ENCODE data around the gene ANKRD26. TPM values are rescaled to one million over a fixed set of nuclear protein-coding genes. Genes with fewer than 3 reads are reported as not detected.

Gene ANKRD26
- polyA plus RNA-seq, 1 of the 3 experiments (the other 2 are of a cell fraction): 1.0 TPM

- H3K4me3 ChIP-seq (ENCODE audit: low read depth in 2 of 2, low read length in 1 of 2): no peak overlapping the region
- 93% methylated on average over 4 of the region's 4 CpGs for WGBS (ENCODE audit: low lambda C conversion rate)
- H3F3A ChIP-seq (replicated peaks; ENCODE audit: insufficient read depth): no peaks in the 10 kb centered on the region
- no peak overlapping the region for H3K27ac ChIP-seq (ENCODE audit: low read depth in 2 of 2, low read length in 1 of 2)
- no peak for DNase-seq
- POLR2A ChIA-PET: no interaction called here
- CTCF ChIA-PET: no interaction called here
- TF ChIP-seq ZBTB33 (IDR thresholded peaks at IDR 0.05; ENCODE audit: borderline replicate concordance, low read depth) (no peak), MAX (IDR thresholded peaks at IDR 0.05; ENCODE audit: low read depth) (no peak), GABPA (IDR thresholded peaks at IDR 0.05; ENCODE audit: low read depth) (no peak), NFIC (IDR thresholded peaks at IDR 0.05; ENCODE audit: borderline replicate concordance) (no peak)
- H3K9me3 ChIP-seq: no peaks in the 10 kb centered on the region
- no peak overlapping the region for H2AFZ ChIP-seq (ENCODE audit: low read depth)
- no peaks in the 10 kb centered on the region for H3K4me1 ChIP-seq (ENCODE audit: control insufficient read depth in 1 of 2, insufficient read depth in 2 of 2, low read depth in 1 of 2, low read length in 1 of 2)
- no peak overlapping the region for H3K9ac ChIP-seq
- H4K20me1 ChIP-seq (ENCODE audit: insufficient read depth): no peaks in the 10 kb centered on the region
- H3K4me2 ChIP-seq: no peak overlapping the region
- no peaks in the 10 kb centered on the region for H3K36me3 ChIP-seq (replicated peaks in 1 of 2; ENCODE audit: control insufficient read depth in 1 of 2, insufficient read depth in 2 of 2, low read length in 1 of 2)
- H3K79me2 ChIP-seq (ENCODE audit: insufficient read depth): no peaks in the 10 kb centered on the region
- no peaks in the 10 kb centered on the region for H3K9me2 ChIP-seq
- H3K27me3 ChIP-seq (ENCODE audit: insufficient read depth): no peaks in the 10 kb centered on the region
Observed at GRCh38 chr10:26970667-26971066, 129.6 kb downstream of the ANKRD26 start.

- 73% methylated on average over 6 of the region's 6 CpGs for WGBS (ENCODE audit: low lambda C conversion rate)
- Histone ChIP-seq H3K27ac (ENCODE audit: low read depth in 2 of 2, low read length in 1 of 2) (no peak overlapping the region), H3K4me1 (ENCODE audit: control insufficient read depth in 1 of 2, insufficient read depth in 2 of 2, low read depth in 1 of 2, low read length in 1 of 2) (no peaks in the 10 kb centered on the region), H3K79me2 (ENCODE audit: insufficient read depth) (no peaks in the 10 kb centered on the region), H4K20me1 (ENCODE audit: insufficient read depth) (no peaks in the 10 kb centered on the region), H3K4me2 (no peak overlapping the region), H3K27me3 (ENCODE audit: insufficient read depth) (no peaks in the 10 kb centered on the region), H3F3A (replicated peaks; ENCODE audit: insufficient read depth) (no peaks in the 10 kb centered on the region), H3K4me3 (ENCODE audit: low read depth in 2 of 2, low read length in 1 of 2) (no peak overlapping the region), H3K9ac (no peak overlapping the region), H2AFZ (ENCODE audit: low read depth) (no peak overlapping the region), H3K9me3 (no peaks in the 10 kb centered on the region), H3K36me3 (replicated peaks in 1 of 2; ENCODE audit: control insufficient read depth in 1 of 2, insufficient read depth in 2 of 2, low read length in 1 of 2) (no peaks in the 10 kb centered on the region), H3K9me2 (no peaks in the 10 kb centered on the region)
- no peak for DNase-seq
- CTCF ChIA-PET: no interaction called here
- POLR2A ChIA-PET: no interaction called here
- TF ChIP-seq PBX3 (IDR thresholded peaks at IDR 0.05): no peak
- TF ChIP-seq CHD2 (IDR thresholded peaks at IDR 0.05; ENCODE audit: low read length, partially characterized antibody): no peak
- TF ChIP-seq RCOR1 (IDR thresholded peaks at IDR 0.05; ENCODE audit: low read length): no peak
- no peak for TF ChIP-seq GABPA (IDR thresholded peaks at IDR 0.05; ENCODE audit: low read depth)
- TF ChIP-seq NRF1 (IDR thresholded peaks at IDR 0.05; ENCODE audit: low read depth, low read length): no peak
- no peak for TF ChIP-seq CTCF (IDR thresholded peaks at IDR 0.05)
- TF ChIP-seq FOSL2 (IDR thresholded peaks at IDR 0.05; ENCODE audit: borderline replicate concordance, low read depth): no peak
- no peak for TF ChIP-seq RXRA (IDR thresholded peaks at IDR 0.05; ENCODE audit: borderline replicate concordance, low read depth)
- no peak for TF ChIP-seq EZH2phosphoT487 (IDR thresholded peaks at IDR 0.05; ENCODE audit: borderline replicate concordance, low read depth)
- no peak for TF ChIP-seq RAD21 (IDR thresholded peaks at IDR 0.05; ENCODE audit: low read length)
- TF ChIP-seq TEAD4 (IDR thresholded peaks at IDR 0.05; ENCODE audit: borderline replicate concordance, insufficient read depth): no peak
- TF ChIP-seq YY1 (IDR thresholded peaks at IDR 0.05; ENCODE audit: low read depth): no peak
- no peak for TF ChIP-seq ZBTB33 (IDR thresholded peaks at IDR 0.05; ENCODE audit: borderline replicate concordance, low read depth)
- no peak for TF ChIP-seq NFIC (IDR thresholded peaks at IDR 0.05; ENCODE audit: borderline replicate concordance)
- no peak for TF ChIP-seq FOXJ3 (CRISPR knock-in tag; IDR thresholded peaks at IDR 0.05)
- no peak for TF ChIP-seq USF1 (IDR thresholded peaks at IDR 0.05; ENCODE audit: borderline replicate concordance, low read depth)
- no peak for TF ChIP-seq RFX5 (IDR thresholded peaks at IDR 0.05; ENCODE audit: low read length)
- TF ChIP-seq JUND (IDR thresholded peaks at IDR 0.05): no peak
Observed at GRCh38 chr10:26969145-26969926, 131.0 kb downstream of the ANKRD26 start.

Measured in SK-N-SH (cell line).